GM10266 (cell line): Measurements from ENCODE around the gene SAT1.
A peak's percentile ranks its signal among the peaks of the same experiment; 100 is the strongest.

ENCODE experiments used
- DNase-seq: peaks from one replicate; pipeline ENCODE4 v3.0.0; 2012; ENCODE audit errors: extremely low spot score
- CTCF ChIP-seq: IDR thresholded peaks from 2 replicates; pipeline ENCODE4 v1.5.1; 2012; ENCODE audit warnings: mild to moderate bottlenecking, low read depth; ENCODE audit not compliant: control insufficient read depth, insufficient read depth; ENCODE audit errors: missing control alignments

The SAT1 gene

GRCh38 chrX:23749129-23749528 lies 33.8 kb upstream of the SAT1 start:
- no peak for TF ChIP-seq CTCF
- no peak for DNase-seq

- no peak for DNase-seq
- TF ChIP-seq CTCF = no peak
Observed at GRCh38 chrX:23749576-23749975, 33.4 kb upstream of the SAT1 start.

- no peak for DNase-seq
- no peak for TF ChIP-seq CTCF
Observed at GRCh38 chrX:23752740-23753415, 30.1 kb upstream of the SAT1 start.

- no peak for DNase-seq
Observed at GRCh38 chrX:23754664-23755063, 28.3 kb upstream of the SAT1 start.

GRCh38 chrX:23756165-23756564 lies 26.8 kb upstream of the SAT1 start:
- TF ChIP-seq CTCF = peak; percentile 45
- DNase-seq = peak; percentile 66

More at GRCh38 chrX:23754664-23755063, 28.3 kb upstream of the SAT1 start:
- no peak for TF ChIP-seq CTCF

GRCh38 chrX:23759821-23760220 lies 23.2 kb upstream of the SAT1 start:
- TF ChIP-seq CTCF = no peak
- no peak for DNase-seq

GRCh38 chrX:23764188-23764984 lies 18.6 kb upstream of the SAT1 start:
- no peak for DNase-seq
- no peak for TF ChIP-seq CTCF
